BJ (cell line): ENCODE measurements around the gene KCNH8. TPM values are rescaled to one million over a fixed set of nuclear protein-coding genes. Genes with fewer than 3 reads are reported as not detected.
"Not testable (repeated sequence)": the region's sequence is repeated elsewhere in the genome, so short reads cannot be mapped to it uniquely, and the experiment has no call there.

Source experiments
- CTCF ChIA-PET: fragments of 350-600 bp; formaldehyde crosslinking; extraction: SDS; loops from one replicate; lab custom pipeline; 2021; ENCODE audit warnings: antibody characterized with exemption, inconsistent platforms; lab: Yijun Ruan, JAX
- POLR2A ChIA-PET: fragments of 300-600 bp; sonication (Branson Sonifier 250); formaldehyde crosslinking; extraction: SDS; loops from one replicate; lab custom pipeline; 2021; ENCODE audit warnings: antibody characterized with exemption; lab: Charles Lee
- DNase-seq: peaks from one replicate; pipeline ENCODE4 v3.0.0-alpha.2; 2011; ENCODE audit warnings: low read depth
- H3K27me3 ChIP-seq: 2 replicates; pipeline ENCODE4 v1.6.0; 2011; ENCODE audit warnings: low read length; ENCODE audit not compliant: control insufficient read depth, insufficient read depth
- H3K36me3 ChIP-seq: 2 replicates; pipeline ENCODE4 v1.5.1; 2011; ENCODE audit warnings: low read length; ENCODE audit not compliant: control insufficient read depth, insufficient read depth
- H3K4me3 ChIP-seq: 2 replicates; pipeline ENCODE4 v1.5.1; 2011; ENCODE audit warnings: low read depth, mild to moderate bottlenecking, control low read depth, low read length
- polyA minus RNA-seq: library from RNA; depleted of rRNA, polyadenylated mRNA; stranded (reverse); fragments of >200 nt; gene quantifications from 2 replicates; pipeline ENCODE4 v1.2.3, GENCODE V29; 2011; rRNA and poly(A)+ RNA removed
- polyA plus RNA-seq: library from polyadenylated mRNA; depleted of rRNA; stranded (reverse); fragments of >200 nt; gene quantifications from 2 replicates; pipeline ENCODE4 v1.2.3, GENCODE V29; 2011; rRNA removed
- TF ChIP-seq, protein P1 (sequence below): IDR thresholded peaks from 2 replicates; pipeline ENCODE4 v1.5.1; 2011; ENCODE audit warnings: low read depth, mild to moderate bottlenecking, control low read depth, inconsistent platforms, low read length, moderate library complexity; ENCODE audit not compliant: insufficient read depth

KCNH8 gene
- polyA plus RNA-seq (0.02 and 0.04 TPM in 2 replicates), polyA minus RNA-seq (not detected in 2 replicates)

DNA sequence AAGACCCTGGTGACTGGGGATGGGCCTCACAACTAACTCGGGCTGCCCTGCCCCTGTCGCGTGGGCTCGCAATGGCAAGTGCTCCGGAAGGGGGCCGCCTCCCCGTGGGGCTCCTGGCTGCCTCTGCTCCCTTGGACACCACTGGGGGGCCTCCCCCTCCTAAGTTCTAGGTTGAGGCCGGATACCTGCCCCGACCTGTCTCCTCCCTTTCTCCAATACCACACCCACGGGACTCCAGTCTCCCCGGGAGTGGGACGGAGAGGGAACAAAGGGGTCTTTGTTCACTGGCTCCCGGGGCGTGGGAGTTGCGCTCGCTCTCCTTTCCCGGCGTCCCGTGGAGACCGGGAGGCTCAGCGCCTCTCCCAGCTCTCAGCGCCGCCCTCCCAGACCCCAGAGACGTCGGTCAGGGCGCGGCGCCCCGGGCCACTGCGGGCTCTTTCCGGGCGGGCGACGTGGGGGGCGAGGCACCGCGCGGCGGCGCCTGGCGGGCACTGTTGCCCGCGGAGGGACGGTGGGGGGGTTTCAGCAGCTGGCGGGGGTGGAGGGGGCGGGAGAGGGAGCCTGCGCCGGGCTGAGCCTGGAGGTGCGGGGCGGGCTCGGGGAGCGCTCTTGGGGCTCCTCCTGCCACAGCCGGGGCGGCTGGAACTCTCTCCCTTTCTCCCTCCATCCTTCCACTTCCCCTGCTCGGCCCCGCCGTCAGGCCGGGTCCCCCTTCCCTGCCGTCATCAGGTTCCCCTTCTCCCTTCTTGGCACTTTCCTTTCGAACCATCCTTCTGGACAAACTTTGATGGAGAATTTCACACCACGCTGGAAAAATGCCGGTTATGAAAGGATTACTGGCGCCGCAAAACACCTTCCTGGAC, at the start of gene KCNH8:
TSS of gene KCNH8 (plus strand) at position 606 of the 863 bp plus-strand sequence. CDS start at position 816, 210 bp downstream.
- POLR2A ChIA-PET: no interaction called here
- peak within 1 kb of the TSS; percentile 64 for H3K4me3 ChIP-seq
- TF ChIP-seq, protein P1, sequence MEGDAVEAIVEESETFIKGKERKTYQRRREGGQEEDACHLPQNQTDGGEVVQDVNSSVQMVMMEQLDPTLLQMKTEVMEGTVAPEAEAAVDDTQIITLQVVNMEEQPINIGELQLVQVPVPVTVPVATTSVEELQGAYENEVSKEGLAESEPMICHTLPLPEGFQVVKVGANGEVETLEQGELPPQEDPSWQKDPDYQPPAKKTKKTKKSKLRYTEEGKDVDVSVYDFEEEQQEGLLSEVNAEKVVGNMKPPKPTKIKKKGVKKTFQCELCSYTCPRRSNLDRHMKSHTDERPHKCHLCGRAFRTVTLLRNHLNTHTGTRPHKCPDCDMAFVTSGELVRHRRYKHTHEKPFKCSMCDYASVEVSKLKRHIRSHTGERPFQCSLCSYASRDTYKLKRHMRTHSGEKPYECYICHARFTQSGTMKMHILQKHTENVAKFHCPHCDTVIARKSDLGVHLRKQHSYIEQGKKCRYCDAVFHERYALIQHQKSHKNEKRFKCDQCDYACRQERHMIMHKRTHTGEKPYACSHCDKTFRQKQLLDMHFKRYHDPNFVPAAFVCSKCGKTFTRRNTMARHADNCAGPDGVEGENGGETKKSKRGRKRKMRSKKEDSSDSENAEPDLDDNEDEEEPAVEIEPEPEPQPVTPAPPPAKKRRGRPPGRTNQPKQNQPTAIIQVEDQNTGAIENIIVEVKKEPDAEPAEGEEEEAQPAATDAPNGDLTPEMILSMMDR: no peak
- CTCF ChIA-PET: interaction anchor here (1.6 kb wide), 1 partner anchor 9 kb away, joined by 4 read pairs; no protein-coding TSS in a partner anchor
- H3K27me3 ChIP-seq: peaks cover 8% of the 10 kb centered on the region
- no peaks in the 10 kb centered on the region for H3K36me3 ChIP-seq
- no peak for DNase-seq

DNA sequence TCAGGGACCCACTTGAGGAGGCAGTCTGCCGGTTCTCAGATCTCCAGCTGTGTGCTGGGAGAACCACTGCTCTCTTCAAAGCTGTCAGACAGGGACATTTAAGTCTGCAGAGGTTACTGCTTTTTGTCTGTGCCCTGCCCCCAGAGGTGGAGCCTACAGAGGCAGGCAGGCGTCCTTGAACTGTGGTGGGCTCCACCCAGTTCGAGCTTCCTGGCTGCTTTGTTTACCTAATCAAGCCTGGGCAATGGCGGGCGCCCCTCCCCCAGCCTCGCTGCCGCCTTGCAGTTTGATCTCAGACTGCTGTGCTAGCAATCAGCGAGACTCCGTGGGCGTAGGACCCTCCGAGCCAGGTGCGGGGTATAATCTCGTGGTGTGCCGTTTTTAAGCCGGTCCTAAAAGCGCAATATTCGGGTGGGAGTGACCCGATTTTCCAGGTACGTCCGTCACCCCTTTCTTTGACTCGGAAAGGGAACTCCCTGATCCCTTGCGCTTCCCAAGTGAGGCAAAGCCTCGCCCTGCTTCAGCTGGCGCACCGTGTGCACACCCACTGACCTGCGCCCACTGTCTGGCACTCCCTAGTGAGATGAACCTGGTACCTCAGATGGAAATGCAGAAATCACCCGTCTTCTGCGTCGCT, 45.5 kb upstream of the KCNH8 start:
- H3K36me3 ChIP-seq, POLR2A ChIA-PET, CTCF ChIA-PET, DNase-seq, H3K27me3 ChIP-seq, H3K4me3 ChIP-seq: not testable (repeated sequence)

DNA sequence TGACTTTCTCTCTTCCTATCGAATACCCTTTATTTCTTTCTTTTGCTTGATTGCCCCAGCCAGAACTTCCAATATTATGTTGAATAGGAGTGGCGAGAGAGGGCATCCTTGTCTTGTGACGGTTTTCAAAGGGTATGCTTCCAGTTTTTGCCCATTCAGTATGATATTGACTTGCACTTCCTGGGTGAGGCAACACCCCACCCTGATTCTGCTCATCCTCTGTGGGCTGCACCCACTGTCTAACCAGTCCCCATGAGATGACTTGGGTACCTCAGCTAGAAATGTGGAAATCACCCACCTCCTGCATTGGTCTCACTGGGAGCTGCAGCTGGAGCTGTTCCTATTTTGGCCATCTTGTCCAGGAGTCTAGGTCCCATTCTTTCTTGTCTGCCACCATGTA, 44.8 kb upstream of the KCNH8 start:
- H3K4me3 ChIP-seq: no peak overlapping the region
- ChIA-PET CTCF (no interaction called here), POLR2A (no interaction called here)
- no peaks in the 10 kb centered on the region for H3K27me3 ChIP-seq
- DNase-seq: no peak
- H3K36me3 ChIP-seq: no peaks in the 10 kb centered on the region
- TF ChIP-seq, protein P1: no peak

DNA sequence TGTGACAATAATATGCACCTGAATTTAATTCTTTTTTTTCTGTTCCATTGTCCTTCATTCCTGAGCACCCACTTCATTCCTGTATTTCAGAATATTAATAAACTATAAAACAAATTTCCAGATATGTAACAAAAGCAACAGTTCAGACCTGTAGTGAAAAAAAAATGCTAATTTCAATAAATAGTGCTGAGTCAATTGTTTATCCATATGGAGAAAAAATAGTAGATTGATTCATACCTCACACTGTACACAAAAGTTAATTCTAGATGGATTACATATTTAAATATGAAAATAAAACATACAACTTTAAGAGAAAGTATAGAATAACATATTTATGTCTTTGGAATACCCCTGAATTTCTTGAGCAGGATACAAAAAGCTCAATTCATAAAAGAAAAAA, 43.9 kb upstream of the KCNH8 start:
- ChIA-PET CTCF (no interaction called here), POLR2A (no interaction called here)
- DNase-seq: no peak
- H3K36me3 ChIP-seq: no peaks in the 10 kb centered on the region
- H3K4me3 ChIP-seq: no peak overlapping the region
- no peaks in the 10 kb centered on the region for H3K27me3 ChIP-seq
- TF ChIP-seq, protein P1: no peak

DNA sequence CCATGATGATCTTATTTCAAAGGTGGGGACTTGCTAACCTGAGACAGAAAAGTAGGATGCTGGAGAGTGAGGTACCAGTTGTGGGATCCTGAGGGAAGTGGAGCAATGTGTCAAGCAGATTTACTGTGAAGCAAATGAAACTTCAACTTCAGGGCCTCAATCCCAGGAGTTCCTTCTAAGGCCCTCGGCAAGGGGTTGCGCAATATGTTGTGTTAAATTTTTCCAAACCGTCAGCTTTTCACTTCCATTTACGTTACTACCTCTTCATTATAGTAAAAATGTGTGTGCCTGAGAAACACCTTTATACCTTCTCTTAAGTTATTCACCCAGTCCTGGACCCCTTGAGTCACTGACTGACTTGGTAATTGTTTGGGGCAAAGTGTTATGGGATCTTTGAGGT, 42.5 kb upstream of the KCNH8 start:
- ChIA-PET POLR2A (no interaction called here), CTCF (no interaction called here)
- no peak for DNase-seq
- no peaks in the 10 kb centered on the region for H3K36me3 ChIP-seq
- H3K4me3 ChIP-seq: no peak overlapping the region
- TF ChIP-seq, protein P1: no peak
- H3K27me3 ChIP-seq: no peaks in the 10 kb centered on the region
